ENCODE measurements around the gene PPP1R13L.
"Not testable (repeated sequence)": the region's sequence is repeated elsewhere in the genome, so short reads cannot be mapped to it uniquely, and the experiment has no call there.

GRCh38 chr19:45410330-45410729, 5.5 kb upstream of the PPP1R13L start:
- TF ChIP-seq EZH2 (IDR thresholded peaks at IDR 0.05; ENCODE audit: low read length, missing control alignments); CTCF (conservative IDR thresholded peaks at IDR 0.05 in 1 of 2, IDR thresholded peaks at IDR 0.05 in 1 of 2; ENCODE audit: low read depth in 1 of 2, low read length in 2 of 2): not testable (repeated sequence)
